K562 (cell line): ENCODE measurements around the gene LRRC25. TPM values are rescaled to one million over a fixed set of nuclear protein-coding genes. Genes with fewer than 3 reads are reported as not detected.
A peak's percentile ranks its signal among the peaks of the same experiment; 100 is the strongest.

Source experiments
- CBX8 ChIP-seq: fragments of 200-600 bp; sonication (generic); IDR thresholded peaks from 2 replicates; pipeline ENCODE4 v1.6.1; 2012; ENCODE audit warnings: borderline replicate concordance, mixed run types, low read depth, mild to moderate bottlenecking, moderate library complexity, mixed read lengths, low read length, control low read depth, inconsistent platforms; ENCODE audit not compliant: poor library complexity, severe bottlenecking; ENCODE audit errors: extremely low read depth
- GABPA ChIP-seq: fragments of 200-800 bp; sonication (Bioruptor generic); conservative IDR thresholded peaks from 2 replicates; pipeline ENCODE4 v1.6.1; 2016; ENCODE audit warnings: low read depth, missing genetic modification characterization, missing compliant biosample characterization
- GTF2A2 ChIP-seq: IDR thresholded peaks from 2 replicates; pipeline ENCODE4 v1.6.1; 2016; ENCODE audit warnings: mild to moderate bottlenecking, missing genetic modification characterization, missing compliant biosample characterization
- HLTF ChIP-seq: fragments of 450-650 bp; IDR thresholded peaks from 2 replicates; pipeline ENCODE4 v1.6.1; 2016
- KAT7 ChIP-seq: sonication (generic); formaldehyde crosslinking; IDR thresholded peaks from 2 replicates; pipeline ENCODE4 v1.8.0; 2022; ENCODE audit warnings: missing genetic modification reagents, mild to moderate bottlenecking, borderline replicate concordance
- KDM1A ChIP-seq, 2 experiments: fragments of 450-650 bp; IDR thresholded peaks; 2 replicates each; pipeline ENCODE4 v1.6.1; 2016; ENCODE audit warnings: mild to moderate bottlenecking in 2 of 2
- MGA ChIP-seq: fragments of 450-650 bp; IDR thresholded peaks from 2 replicates; pipeline ENCODE4 v1.6.1; 2016; ENCODE audit warnings: mild to moderate bottlenecking, moderate library complexity
- NCOA6 ChIP-seq: fragments of 450-650 bp; IDR thresholded peaks from 2 replicates; pipeline ENCODE4 v1.6.1; 2017; ENCODE audit warnings: mild to moderate bottlenecking
- PHF20 ChIP-seq: fragments of 450-650 bp; IDR thresholded peaks from 2 replicates; pipeline ENCODE4 v1.6.1; 2018; ENCODE audit not compliant: partially characterized antibody
- POLR2B ChIP-seq: fragments of 450-650 bp; IDR thresholded peaks from 2 replicates; pipeline ENCODE4 v1.6.1; 2018; ENCODE audit warnings: low read depth; ENCODE audit not compliant: partially characterized antibody
- SIRT6 ChIP-seq: IDR thresholded peaks from one replicate; pipeline ENCODE4 v1.6.1; 2012; ENCODE audit warnings: low read depth, mild to moderate bottlenecking, control low read depth, inconsistent platforms, low read length, moderate library complexity
- TEAD1 ChIP-seq, 2 experiments: fragments of 450-650 bp in 1 of 2; sonication (generic) in 1 of 2; formaldehyde crosslinking; IDR thresholded peaks; 2 replicates each; pipeline versions ENCODE4 v1.4.0 to v1.8.0; 2020 to 2022; ENCODE audit warnings: mild to moderate bottlenecking in 2 of 2, missing genetic modification reagents in 1 of 2
- TEAD4 ChIP-seq, 2 experiments: sonication (generic) in 1 of 2; formaldehyde crosslinking in 1 of 2; IDR thresholded peaks; 2 replicates each; pipeline versions ENCODE4 v1.6.1 to v1.8.0; 2012 to 2022; ENCODE audit warnings: borderline replicate concordance in 1 of 2, inconsistent platforms in 1 of 2, low read length in 1 of 2, mild to moderate bottlenecking in 1 of 2, missing genetic modification reagents in 1 of 2
- TFAM ChIP-seq: fragments of 250-450 bp; sonication (Bioruptor Pico); conservative IDR thresholded peaks from 2 replicates; pipeline ENCODE4 v1.5.0; 2021; ENCODE audit warnings: mild to moderate bottlenecking, moderate library complexity
- ZNF134 ChIP-seq: fragments of 250-450 bp; sonication (Bioruptor Pico); conservative IDR thresholded peaks from 2 replicates; pipeline ENCODE4 v1.4.0; 2020
- ZNF140 ChIP-seq: fragments of 250-450 bp; sonication (Bioruptor Pico); IDR thresholded peaks from 2 replicates; pipeline ENCODE4 v1.8.0; 2021; ENCODE audit warnings: moderate library complexity, mild to moderate bottlenecking, inconsistent platforms
- polyA plus RNA-seq, 8 experiments: library from polyadenylated mRNA; depleted of rRNA in 4 of 8; stranded (reverse) in 5 of 8; unstranded in 3 of 8; fragments of >200 nt; fragmentation: Nextera tagmentation in 2 of 8; fragmentation: Illumina TruSeq in 1 of 8; extraction: Ambion mirVana in 2 of 8; extraction: Trizol in 1 of 8; gene quantifications; 2 replicates each; pipeline versions ENCODE4 v1.2.1 to v1.2.3, GENCODE V29; 2011 to 2014; ENCODE audit warnings: inconsistent platforms in 1 of 8, missing spikeins in 1 of 8
- total RNA-seq, 7 experiments: library from RNA; depleted of rRNA in 6 of 7; stranded (reverse); fragments of >200 nt in 6 of 7; fragmentation: Illumina TruSeq in 2 of 7; extraction: Trizol in 2 of 7; gene quantifications; 2 replicates each; pipeline versions ENCODE4 v1.2.1 to v1.2.3, GENCODE V29; 2011 to 2021; ENCODE audit warnings: low replicate concordance in 1 of 7

The LRRC25 gene
- total and polyA plus RNA-seq, 9 of the 15 experiments (the other 6 are each of a cell fraction or from before 2014, with no cell fraction given) = 0.07 to 0.36 (median 0.10) TPM; not detected in 3

- no peak for TF ChIP-seq MGA
- 0 out of 4 replicates have a peak, but pooled peaks of 1 of the 2 experiments have one; percentile 32 for TF ChIP-seq TEAD1 (CRISPR knock-in tag; IDR thresholded peaks at IDR 0.05)
- no peak for TF ChIP-seq ZNF134
- TF ChIP-seq HLTF = no peak
- no peak for TF ChIP-seq PHF20
- TF ChIP-seq CBX8 = no peak
- no peak for TF ChIP-seq KAT7 (CRISPR knock-in tag)
- TF ChIP-seq GABPA (tag) = no peak; the same call in 1 of the 2 replicates
- no peak for TF ChIP-seq ZNF140 (CRISPR knock-in tag)
- no peak for TF ChIP-seq TEAD4 (IDR thresholded peaks at IDR 0.05; ENCODE audit: low read length)
- TF ChIP-seq TEAD4 (CRISPR knock-in tag; IDR thresholded peaks at IDR 0.05; ENCODE audit: borderline replicate concordance) = no peak
- 0 out of 4 replicates have a peak, but pooled peaks of 1 of the 2 experiments have one; percentile 13 for TF ChIP-seq KDM1A (IDR thresholded peaks at IDR 0.05)
- no peak for TF ChIP-seq GTF2A2 (tag)
- TF ChIP-seq POLR2B = no peak
- TF ChIP-seq TFAM = no peak
- no peak for TF ChIP-seq NCOA6
- no peak for TF ChIP-seq SIRT6
Measured at GRCh38 chr19:18428787-18429674, 31.6 kb upstream of the LRRC25 start (continued).
